GM23338 (cell line): ENCODE results near the gene SP8.

Source experiments
- POLR2AphosphoS5 ChIP-seq: IDR thresholded peaks from 2 replicates; pipeline ENCODE4 v1.6.1; 2016; ENCODE audit warnings: antibody characterized with exemption, low read depth
- TF ChIP-seq, protein P1 (sequence below), 2 experiments: fragments of 200-600 bp in 1 of 2; sonication (generic) in 1 of 2; conservative IDR thresholded peaks; 2 replicates each; pipeline versions ENCODE4 v1.5.1 to v1.6.1; 2016 to 2017; ENCODE audit warnings: antibody characterized with exemption in 2 of 2, low read depth in 2 of 2, mild to moderate bottlenecking in 2 of 2, moderate library complexity in 1 of 2

DNA sequence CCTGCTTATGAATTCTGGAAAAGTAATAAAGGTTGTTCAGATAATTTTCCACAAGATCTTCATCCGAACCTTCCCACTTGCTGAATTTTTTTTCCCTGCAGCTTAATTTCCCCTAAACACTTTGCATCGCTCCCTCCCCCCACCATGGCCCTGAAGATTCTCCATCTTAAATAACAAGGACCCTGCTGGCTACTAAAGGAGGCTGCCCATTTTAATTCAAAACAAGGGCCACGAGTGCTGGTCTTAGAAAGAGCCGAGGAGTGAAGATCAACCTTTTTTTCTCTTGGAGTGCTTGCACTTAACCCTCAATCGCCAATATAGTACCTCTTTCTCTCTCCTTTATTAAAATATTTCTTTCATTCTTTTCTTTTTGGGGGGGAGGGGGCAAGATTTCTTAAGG lies 9.2 kb upstream of the SP8 start:
- TF ChIP-seq, protein P1, sequence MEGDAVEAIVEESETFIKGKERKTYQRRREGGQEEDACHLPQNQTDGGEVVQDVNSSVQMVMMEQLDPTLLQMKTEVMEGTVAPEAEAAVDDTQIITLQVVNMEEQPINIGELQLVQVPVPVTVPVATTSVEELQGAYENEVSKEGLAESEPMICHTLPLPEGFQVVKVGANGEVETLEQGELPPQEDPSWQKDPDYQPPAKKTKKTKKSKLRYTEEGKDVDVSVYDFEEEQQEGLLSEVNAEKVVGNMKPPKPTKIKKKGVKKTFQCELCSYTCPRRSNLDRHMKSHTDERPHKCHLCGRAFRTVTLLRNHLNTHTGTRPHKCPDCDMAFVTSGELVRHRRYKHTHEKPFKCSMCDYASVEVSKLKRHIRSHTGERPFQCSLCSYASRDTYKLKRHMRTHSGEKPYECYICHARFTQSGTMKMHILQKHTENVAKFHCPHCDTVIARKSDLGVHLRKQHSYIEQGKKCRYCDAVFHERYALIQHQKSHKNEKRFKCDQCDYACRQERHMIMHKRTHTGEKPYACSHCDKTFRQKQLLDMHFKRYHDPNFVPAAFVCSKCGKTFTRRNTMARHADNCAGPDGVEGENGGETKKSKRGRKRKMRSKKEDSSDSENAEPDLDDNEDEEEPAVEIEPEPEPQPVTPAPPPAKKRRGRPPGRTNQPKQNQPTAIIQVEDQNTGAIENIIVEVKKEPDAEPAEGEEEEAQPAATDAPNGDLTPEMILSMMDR (conservative IDR thresholded peaks at IDR 0.05; ENCODE audit: low read depth in 2 of 2) = no peak
- no peak for TF ChIP-seq POLR2AphosphoS5
